AG09309 (cell line): Measurements from ENCODE around the gene TGFBR2.

Experiments
- DNase-seq: peaks from one replicate; pipeline ENCODE4 v3.0.0-alpha.2; 2010; ENCODE audit warnings: low read depth
- H3K4me3 ChIP-seq: 2 replicates; pipeline ENCODE4 v1.5.1; 2011; ENCODE audit warnings: mild to moderate bottlenecking, low read depth, low read length, moderate library complexity; ENCODE audit not compliant: control insufficient read depth
- CTCF ChIP-seq: IDR thresholded peaks from 2 replicates; pipeline ENCODE4 v1.5.1; 2011; ENCODE audit warnings: mild to moderate bottlenecking, low read depth, low read length, inconsistent platforms; ENCODE audit not compliant: insufficient read depth, control insufficient read depth; ENCODE audit errors: missing control alignments

Gene TGFBR2

GRCh38 chr3:30672959-30673358 lies 66.6 kb downstream of the TGFBR2 start:
- H3K4me3 ChIP-seq = no peak overlapping the region
- no peak for TF ChIP-seq CTCF
- DNase-seq = no peak

GRCh38 chr3:30673425-30674341 lies 67.3 kb downstream of the TGFBR2 start:
- H3K4me3 ChIP-seq = no peak overlapping the region
- DNase-seq = no peak
- TF ChIP-seq CTCF = no peak

GRCh38 chr3:30675006-30675405 lies 68.6 kb downstream of the TGFBR2 start:
- no peak overlapping the region for H3K4me3 ChIP-seq
- TF ChIP-seq CTCF = no peak
- no peak for DNase-seq

- H3K4me3 ChIP-seq = no peak overlapping the region
- DNase-seq = no peak
- no peak for TF ChIP-seq CTCF
Measured at GRCh38 chr3:30675774-30676173, 69.4 kb downstream of the TGFBR2 start.

- TF ChIP-seq CTCF = no peak
- DNase-seq = no peak
- H3K4me3 ChIP-seq = no peak overlapping the region
Measured at GRCh38 chr3:30676424-30677346, 70.3 kb downstream of the TGFBR2 start.

- no peak overlapping the region for H3K4me3 ChIP-seq
- TF ChIP-seq CTCF = no peak
- no peak for DNase-seq
Measured at GRCh38 chr3:30677347-30677685, 70.9 kb downstream of the TGFBR2 start.
